ENCODE results near the gene UTS2R.

DNA sequence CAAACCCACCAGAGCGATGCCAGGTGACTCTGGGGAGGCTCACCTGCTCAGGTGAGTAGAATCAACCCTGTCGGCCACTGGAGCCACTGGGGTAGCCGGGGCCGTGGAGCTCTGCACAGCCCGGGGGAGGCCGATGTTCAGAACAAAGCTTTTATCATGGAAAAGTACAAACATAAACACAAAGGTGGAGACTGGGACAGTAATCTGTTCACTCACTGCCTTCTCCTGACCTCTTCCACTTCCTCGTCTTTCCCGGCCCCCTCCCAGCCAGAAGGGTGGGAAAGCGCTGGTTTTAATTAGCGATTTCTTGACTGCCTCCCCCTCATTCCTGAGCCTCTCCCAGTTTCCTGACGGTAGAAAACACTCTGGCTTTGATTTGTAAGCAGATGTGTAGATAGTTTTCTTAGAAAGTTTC, 22.3 kb upstream of the UTS2R start:
- TF ChIP-seq, protein P1, sequence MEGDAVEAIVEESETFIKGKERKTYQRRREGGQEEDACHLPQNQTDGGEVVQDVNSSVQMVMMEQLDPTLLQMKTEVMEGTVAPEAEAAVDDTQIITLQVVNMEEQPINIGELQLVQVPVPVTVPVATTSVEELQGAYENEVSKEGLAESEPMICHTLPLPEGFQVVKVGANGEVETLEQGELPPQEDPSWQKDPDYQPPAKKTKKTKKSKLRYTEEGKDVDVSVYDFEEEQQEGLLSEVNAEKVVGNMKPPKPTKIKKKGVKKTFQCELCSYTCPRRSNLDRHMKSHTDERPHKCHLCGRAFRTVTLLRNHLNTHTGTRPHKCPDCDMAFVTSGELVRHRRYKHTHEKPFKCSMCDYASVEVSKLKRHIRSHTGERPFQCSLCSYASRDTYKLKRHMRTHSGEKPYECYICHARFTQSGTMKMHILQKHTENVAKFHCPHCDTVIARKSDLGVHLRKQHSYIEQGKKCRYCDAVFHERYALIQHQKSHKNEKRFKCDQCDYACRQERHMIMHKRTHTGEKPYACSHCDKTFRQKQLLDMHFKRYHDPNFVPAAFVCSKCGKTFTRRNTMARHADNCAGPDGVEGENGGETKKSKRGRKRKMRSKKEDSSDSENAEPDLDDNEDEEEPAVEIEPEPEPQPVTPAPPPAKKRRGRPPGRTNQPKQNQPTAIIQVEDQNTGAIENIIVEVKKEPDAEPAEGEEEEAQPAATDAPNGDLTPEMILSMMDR (IDR thresholded peaks at IDR 0.05) = no peak
- TF ChIP-seq POLR2A (IDR thresholded peaks at IDR 0.05) = no peak
